Activated CD4-positive, alpha-beta T cell treated with anti-CD3 and anti-CD28 coated beads, Interleukin-2, amount 10 ng/mL, durations not matched to agents 7 days and 5 days (primary cell): Measurements from ENCODE around the gene FKBP1A. TPM values are rescaled to one million over a fixed set of nuclear protein-coding genes. Genes with fewer than 3 reads are reported as not detected.

Experiments used
- CTCF ChIA-PET: fragments of 350-600 bp; sonication (Branson Sonifier 250); formaldehyde crosslinking; loops from one replicate; lab custom pipeline; 2021; ENCODE audit warnings: antibody characterized with exemption; lab: Charles Lee
- POLR2A ChIA-PET: fragments of 350-600 bp; sonication (Branson Sonifier 250); formaldehyde crosslinking; loops from one replicate; lab custom pipeline; 2021; ENCODE audit warnings: antibody characterized with exemption; lab: Charles Lee
- DNase-seq: peaks from one replicate; pipeline ENCODE4 v3.0.0-alpha.2; 2020
- H3K27ac Mint-ChIP-seq: one replicate; pipeline ENCODE4 v1.8.0; 2021; ENCODE audit warnings: mild to moderate bottlenecking, moderate library complexity, mixed read lengths
- H3K27me3 Mint-ChIP-seq: one replicate; pipeline ENCODE4 v1.8.0; 2021; ENCODE audit warnings: mixed read lengths
- H3K36me3 Mint-ChIP-seq: one replicate; pipeline ENCODE4 v1.8.0; 2021; ENCODE audit warnings: low read depth, mixed read lengths
- H3K4me1 Mint-ChIP-seq: one replicate; pipeline ENCODE4 v1.8.0; 2021; ENCODE audit warnings: mixed read lengths
- H3K4me3 Mint-ChIP-seq: one replicate; pipeline ENCODE4 v1.8.0; 2021; ENCODE audit warnings: mild to moderate bottlenecking, moderate library complexity, mixed read lengths
- H3K9me3 Mint-ChIP-seq: one replicate; pipeline ENCODE4 v1.8.0; 2021; ENCODE audit warnings: mixed read lengths
- total RNA-seq, 2 experiments: library from RNA; stranded (reverse); gene quantifications; one replicate each; pipeline ENCODE4 v1.2.3, GENCODE V29; 2021

The FKBP1A gene
- total RNA-seq, 2 experiments from 2014 or later: 207 to 238 TPM

GRCh38 chr20:1369970-1370369, 22.9 kb downstream of the FKBP1A start:
- Mint-ChIP-seq H3K4me1 (peaks cover 41% of the 10 kb centered on the region), H3K4me3 (no peak overlapping the region), H3K9me3 (no peaks in the 10 kb centered on the region), H3K27me3 (no peaks in the 10 kb centered on the region), H3K36me3 (peaks cover 73% of the 10 kb centered on the region), H3K27ac (no peak overlapping the region)
- ChIA-PET CTCF (interaction anchor here (1.2 to 1.4 kb wide), 2 partner anchors 10 to 34 kb away, joined by 3 read pairs; no protein-coding TSS in a partner anchor), POLR2A (no interaction called here)
- no peak for DNase-seq

GRCh38 chr20:1368448-1369199, 24.2 kb downstream of the FKBP1A start:
- H3K27ac Mint-ChIP-seq: peak overlapping the region; percentile 26
- CTCF ChIA-PET: no interaction called here

GRCh38 chr20:1367479-1367878, 25.4 kb downstream of the FKBP1A start:
- Mint-ChIP-seq H3K27me3 (no peaks in the 10 kb centered on the region), H3K4me1 (peaks cover 53% of the 10 kb centered on the region), H3K27ac (peak overlapping the region; percentile 25), H3K9me3 (peaks cover 5% of the 10 kb centered on the region), H3K4me3 (no peak overlapping the region), H3K36me3 (peaks cover 79% of the 10 kb centered on the region)
- POLR2A ChIA-PET: no interaction called here
- DNase-seq: no peak
- CTCF ChIA-PET: interaction anchor here (0.8 kb wide), 1 partner anchor 9 kb away, joined by 3 read pairs; no protein-coding TSS in a partner anchor

More at GRCh38 chr20:1368448-1369199, 24.2 kb downstream of the FKBP1A start:
- peaks cover 5% of the 10 kb centered on the region for H3K9me3 Mint-ChIP-seq
- peaks cover 76% of the 10 kb centered on the region for H3K36me3 Mint-ChIP-seq
- no peak for DNase-seq
- H3K27me3 Mint-ChIP-seq: no peaks in the 10 kb centered on the region
- H3K4me3 Mint-ChIP-seq: no peak overlapping the region
- POLR2A ChIA-PET: interaction anchor here (0.5 kb wide), 1 partner anchor 26 kb away, joined by 3 read pairs; no protein-coding TSS in a partner anchor
- H3K4me1 Mint-ChIP-seq: peaks cover 46% of the 10 kb centered on the region

- POLR2A ChIA-PET: no interaction called here
- H3K27me3 Mint-ChIP-seq: no peaks in the 10 kb centered on the region
- CTCF ChIA-PET: no interaction called here
- peaks cover 88% of the 10 kb centered on the region for H3K36me3 Mint-ChIP-seq
- peak; percentile 20 for DNase-seq
- H3K27ac Mint-ChIP-seq: peak overlapping the region; percentile 72
- peaks cover 62% of the 10 kb centered on the region for H3K4me1 Mint-ChIP-seq
- H3K9me3 Mint-ChIP-seq: peaks cover 5% of the 10 kb centered on the region
- H3K4me3 Mint-ChIP-seq: peak overlapping the region; percentile 31
Measured at GRCh38 chr20:1364106-1364505, 28.7 kb downstream of the FKBP1A start.

- peaks cover 88% of the 10 kb centered on the region for H3K36me3 Mint-ChIP-seq
- H3K27ac Mint-ChIP-seq: peak overlapping the region; percentile 72
- ChIA-PET CTCF (interaction anchor here (2.2 kb wide), 1 partner anchor 28 kb away, joined by 5 read pairs; no protein-coding TSS in a partner anchor), POLR2A (no interaction called here)
- peaks cover 67% of the 10 kb centered on the region for H3K4me1 Mint-ChIP-seq
- no peaks in the 10 kb centered on the region for H3K27me3 Mint-ChIP-seq
- peaks cover 5% of the 10 kb centered on the region for H3K9me3 Mint-ChIP-seq
- DNase-seq: no peak
- H3K4me3 Mint-ChIP-seq: peak overlapping the region; percentile 31
Measured at GRCh38 chr20:1363522-1363921, 29.3 kb downstream of the FKBP1A start.

- H3K27ac Mint-ChIP-seq: peak overlapping the region; percentile 78
- no peak overlapping the region for H3K4me3 Mint-ChIP-seq
- H3K36me3 Mint-ChIP-seq: peaks cover 88% of the 10 kb centered on the region
- H3K27me3 Mint-ChIP-seq: no peaks in the 10 kb centered on the region
- H3K4me1 Mint-ChIP-seq: peaks cover 77% of the 10 kb centered on the region
- POLR2A ChIA-PET: no interaction called here
- CTCF ChIA-PET: interaction anchor here (1.9 to 2.2 kb wide), 2 partner anchors 15 to 26 kb away, joined by 5 to 6 read pairs; no protein-coding TSS in a partner anchor
- no peak for DNase-seq
- peaks cover 5% of the 10 kb centered on the region for H3K9me3 Mint-ChIP-seq
Measured at GRCh38 chr20:1362484-1362883, 30.4 kb downstream of the FKBP1A start.

GRCh38 chr20:1360094-1360846, 32.6 kb downstream of the FKBP1A start:
- POLR2A ChIA-PET: no interaction called here
- CTCF ChIA-PET: interaction anchor here (0.6 to 1.2 kb wide), 2 partner anchors 11 to 1773 kb away, joined by 3 read pairs; no protein-coding TSS in a partner anchor

GRCh38 chr20:1357921-1358671, 34.8 kb downstream of the FKBP1A start:
- DNase-seq: peak; percentile 34
- peaks cover 52% of the 10 kb centered on the region for H3K4me1 Mint-ChIP-seq
- H3K9me3 Mint-ChIP-seq: peaks cover 9% of the 10 kb centered on the region
- ChIA-PET CTCF (interaction anchor here (0.9 to 1.1 kb wide), 3 partner anchors 16 to 33 kb away, joined by 3 read pairs; no protein-coding TSS in a partner anchor), POLR2A (no interaction called here)
- peak overlapping the region; percentile 83 for H3K27ac Mint-ChIP-seq
- H3K4me3 Mint-ChIP-seq: peak overlapping the region; percentile 48
- H3K27me3 Mint-ChIP-seq: no peaks in the 10 kb centered on the region
- H3K36me3 Mint-ChIP-seq: peaks cover 87% of the 10 kb centered on the region

More at GRCh38 chr20:1360094-1360846, 32.6 kb downstream of the FKBP1A start:
- peaks cover 74% of the 10 kb centered on the region for H3K4me1 Mint-ChIP-seq
- no peak for DNase-seq
- H3K27me3 Mint-ChIP-seq: no peaks in the 10 kb centered on the region
- H3K27ac Mint-ChIP-seq: no peak overlapping the region
- no peak overlapping the region for H3K4me3 Mint-ChIP-seq
- H3K9me3 Mint-ChIP-seq: peaks cover 8% of the 10 kb centered on the region
- H3K36me3 Mint-ChIP-seq: peaks cover 87% of the 10 kb centered on the region

GRCh38 chr20:1353956-1354355, 38.9 kb downstream of the FKBP1A start:
- Mint-ChIP-seq H3K27ac (no peak overlapping the region), H3K27me3 (no peaks in the 10 kb centered on the region), H3K4me3 (no peak overlapping the region), H3K4me1 (peaks cover 21% of the 10 kb centered on the region), H3K9me3 (peaks cover 24% of the 10 kb centered on the region), H3K36me3 (peaks cover 84% of the 10 kb centered on the region)
- ChIA-PET CTCF (no interaction called here), POLR2A (no interaction called here)
- DNase-seq: no peak

GRCh38 chr20:1346315-1346969, 46.4 kb downstream of the FKBP1A start:
- H3K9me3 Mint-ChIP-seq: peaks cover 24% of the 10 kb centered on the region

GRCh38 chr20:1345756-1346093, 47.1 kb downstream of the FKBP1A start:
- no peaks in the 10 kb centered on the region for H3K27me3 Mint-ChIP-seq
- peaks cover 28% of the 10 kb centered on the region for H3K36me3 Mint-ChIP-seq
- no peak overlapping the region for H3K4me3 Mint-ChIP-seq
- DNase-seq: no peak
- ChIA-PET POLR2A (no interaction called here), CTCF (interaction anchor here (1.2 to 2.0 kb wide), 3 partner anchors 13 to 45 kb away, joined by 3 to 5 read pairs (median 3); no protein-coding TSS in a partner anchor)
- peaks cover 28% of the 10 kb centered on the region for H3K4me1 Mint-ChIP-seq
- no peak overlapping the region for H3K27ac Mint-ChIP-seq
- H3K9me3 Mint-ChIP-seq: peaks cover 23% of the 10 kb centered on the region

More at GRCh38 chr20:1346315-1346969, 46.4 kb downstream of the FKBP1A start:
- H3K27ac Mint-ChIP-seq: peak overlapping the region; percentile 43
- ChIA-PET POLR2A (no interaction called here), CTCF (interaction anchor here (1.7 kb wide), 1 partner anchor 21 kb away, joined by 3 read pairs; no protein-coding TSS in a partner anchor)
- peaks cover 28% of the 10 kb centered on the region for H3K4me1 Mint-ChIP-seq
- H3K27me3 Mint-ChIP-seq: no peaks in the 10 kb centered on the region
- H3K36me3 Mint-ChIP-seq: peaks cover 34% of the 10 kb centered on the region
- H3K4me3 Mint-ChIP-seq: no peak overlapping the region
- no peak for DNase-seq
